K562 (cell line): Measurements from ENCODE around the gene C12orf75.

Experiments used
- CEBPB ChIP-seq: fragments of 450-650 bp; IDR thresholded peaks from 2 replicates; pipeline ENCODE4 v1.6.1; 2016; ENCODE audit warnings: missing genetic modification characterization, missing compliant biosample characterization
- CTCF ChIP-seq, 3 experiments: IDR thresholded peaks in 2 of 3; conservative IDR thresholded peaks in 1 of 3; 2 replicates each; pipeline ENCODE4 v1.5.1; 2011 to 2012; ENCODE audit warnings: low read length in 3 of 3, mild to moderate bottlenecking in 3 of 3, control low read depth in 2 of 3, improper control_type of control experiment in 1 of 3, inconsistent platforms in 1 of 3, low read depth in 1 of 3, mixed read lengths in 1 of 3, moderate library complexity in 1 of 3; ENCODE audit not compliant: insufficient read depth in 2 of 3
- NFYB ChIP-seq: IDR thresholded peaks from 2 replicates; pipeline ENCODE4 v1.6.1; 2011; ENCODE audit warnings: mild to moderate bottlenecking, moderate library complexity; ENCODE audit not compliant: insufficient read length; ENCODE audit errors: extremely low read depth
- NONO ChIP-seq, 2 experiments: fragments of 200-400 bp in 1 of 2; fragments of 450-650 bp in 1 of 2; formaldehyde crosslinking in 1 of 2; IDR thresholded peaks; 2 replicates each; pipeline ENCODE4 v1.6.1; 2017; ENCODE audit warnings: low read depth in 2 of 2, mild to moderate bottlenecking in 2 of 2, moderate library complexity in 2 of 2, low read length in 1 of 2
- PATZ1 ChIP-seq: fragments of 250-450 bp; sonication (Bioruptor Pico); IDR thresholded peaks from 2 replicates; pipeline ENCODE4 v1.5.0; 2020; ENCODE audit warnings: mild to moderate bottlenecking, borderline replicate concordance
- PHB ChIP-seq: fragments of 250-450 bp; sonication (Bioruptor Pico); IDR thresholded peaks from 2 replicates; pipeline ENCODE4 v1.5.0; 2021
- RAD21 ChIP-seq, 2 experiments: fragments of 250-450 bp in 1 of 2; fragments of 450-650 bp in 1 of 2; sonication (Bioruptor Pico) in 1 of 2; formaldehyde crosslinking in 1 of 2; IDR thresholded peaks in 1 of 2; conservative IDR thresholded peaks in 1 of 2; 2 replicates each; pipeline versions ENCODE4 v1.4.0 to v1.8.0; 2020 to 2022; ENCODE audit warnings: mild to moderate bottlenecking in 2 of 2, moderate library complexity in 1 of 2
- SRSF1 ChIP-seq: fragments of 200-400 bp; formaldehyde crosslinking; IDR thresholded peaks from 2 replicates; pipeline ENCODE4 v1.6.1; 2017; ENCODE audit warnings: mild to moderate bottlenecking, low read depth, low read length, moderate library complexity
- TCF7L2 ChIP-seq: fragments of 150-350 bp; IDR thresholded peaks from 2 replicates; pipeline ENCODE4 v1.6.1; 2016; ENCODE audit warnings: low read depth, mild to moderate bottlenecking, low read length, moderate library complexity
- ZBTB33 ChIP-seq: sonication (generic); formaldehyde crosslinking; IDR thresholded peaks from 2 replicates; pipeline ENCODE4 v1.8.1; 2023; ENCODE audit warnings: mild to moderate bottlenecking, missing genetic modification reagents
- ZZZ3 ChIP-seq: fragments of 450-650 bp; IDR thresholded peaks from 2 replicates; pipeline ENCODE4 v1.6.1; 2016; ENCODE audit warnings: antibody characterized with exemption, mild to moderate bottlenecking, moderate library complexity

GRCh38 chr12:105292705-105293104, 37.8 kb upstream of the C12orf75 start:
- TF ChIP-seq TCF7L2 (no peak), RAD21 (CRISPR knock-in tag; conservative IDR thresholded peaks at IDR 0.05 in 1 of 2, IDR thresholded peaks at IDR 0.05 in 1 of 2) (no peak), CEBPB (tag) (no peak), NONO (IDR thresholded peaks at IDR 0.05; ENCODE audit: low read depth in 2 of 2, low read length in 1 of 2) (no peak), ZBTB33 (CRISPR knock-in tag) (no peak), CTCF (IDR thresholded peaks at IDR 0.05 in 2 of 3, conservative IDR thresholded peaks at IDR 0.05 in 1 of 3; ENCODE audit: insufficient read depth in 2 of 3, low read depth in 1 of 3, low read length in 3 of 3) (no peak), SRSF1 (no peak), PATZ1 (no peak), PHB (CRISPR knock-in tag) (no peak), NFYB (no peak), ZZZ3 (no peak)
